GM10248 (cell line): ENCODE results near the gene SERPINA4.

ENCODE experiments used
- CTCF ChIA-PET: fragments of 300-600 bp; sonication (Branson Sonifier 250); formaldehyde crosslinking; extraction: SDS; loops from one replicate; lab custom pipeline; 2021; ENCODE audit warnings: antibody characterized with exemption; lab: Yijun Ruan, JAX
- POLR2A ChIA-PET: fragments of 350-650 bp; sonication (Branson Sonifier 250); formaldehyde crosslinking; extraction: SDS; loops from one replicate; lab custom pipeline; 2020; ENCODE audit warnings: antibody characterized with exemption; lab: Yijun Ruan, JAX
- DNase-seq: peaks from one replicate; pipeline ENCODE4 v3.0.0; 2012; ENCODE audit errors: extremely low spot score
- CTCF ChIP-seq: IDR thresholded peaks from 2 replicates; pipeline ENCODE4 v1.5.1; 2012; ENCODE audit warnings: mild to moderate bottlenecking, low read depth; ENCODE audit errors: extremely low read depth, missing control alignments, control extremely low read depth

Gene SERPINA4

GRCh38 chr14:94586635-94587034 is 25.4 kb downstream of the SERPINA4 start:
- TF ChIP-seq CTCF, result no peak
- no peak for DNase-seq
- ChIA-PET POLR2A (no interaction called here), CTCF (no interaction called here)

- POLR2A ChIA-PET, result no interaction called here
- no peak for DNase-seq
- CTCF ChIA-PET, result no interaction called here
- no peak for TF ChIP-seq CTCF
Measured at GRCh38 chr14:94588311-94588710, 27.1 kb downstream of the SERPINA4 start.

GRCh38 chr14:94591073-94591472 is 29.8 kb downstream of the SERPINA4 start:
- ChIA-PET POLR2A (no interaction called here), CTCF (interaction anchor here (1.5 kb wide), 1 partner anchor 83 kb away, joined by 3 read pairs; no protein-coding TSS in a partner anchor)
- DNase-seq, result no peak
- no peak for TF ChIP-seq CTCF

GRCh38 chr14:94591871-94592270 is 30.6 kb downstream of the SERPINA4 start:
- POLR2A ChIA-PET, result no interaction called here
- CTCF ChIA-PET, result no interaction called here
- TF ChIP-seq CTCF, result no peak
- no peak for DNase-seq

- CTCF ChIA-PET, result no interaction called here
- POLR2A ChIA-PET, result no interaction called here
- no peak for DNase-seq
- no peak for TF ChIP-seq CTCF
Measured at GRCh38 chr14:94592457-94592856, 31.2 kb downstream of the SERPINA4 start.

DNA sequence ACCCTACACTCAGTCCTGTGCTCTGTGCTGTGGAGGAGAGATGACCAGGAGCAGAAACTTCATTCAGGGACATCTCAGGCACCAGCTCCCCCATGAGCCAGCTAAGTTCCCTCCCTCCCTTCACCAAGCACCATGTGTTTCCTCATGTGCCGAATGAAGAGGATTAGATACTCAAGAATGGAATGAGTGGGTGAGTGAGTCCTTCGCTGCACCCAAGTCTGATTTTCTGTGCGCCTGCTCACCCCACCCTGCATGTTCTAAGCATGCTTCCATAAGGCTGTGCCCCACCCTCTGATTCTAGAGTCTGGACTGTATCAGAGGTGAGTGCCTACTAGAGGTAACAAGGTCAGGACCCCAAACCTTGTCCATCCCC is 32.1 kb downstream of the SERPINA4 start:
- CTCF ChIA-PET, result no interaction called here

More for the DNA sequence above, 32.1 kb downstream of the SERPINA4 start:
- TF ChIP-seq CTCF, result no peak
- no peak for DNase-seq
- POLR2A ChIA-PET, result no interaction called here
